IMR-90 (cell line): ENCODE results near the gene SPRR3. TPM values are rescaled to one million over a fixed set of nuclear protein-coding genes. Genes with fewer than 3 reads are reported as not detected.

Experiments used
- ATAC-seq: fragments of 200-7000 bp; cut with Tn5 transposase; 2 replicates; pipeline ENCODE4 v1.9.1; 2020; ENCODE audit warnings: low read depth, mild to moderate bottlenecking, moderate library complexity
- Bru-seq: library from RNA; stranded (reverse); fragments of 400-500 nt; gene quantifications from one replicate; lab custom pipeline; 2021; lab: Mats Ljungman, UMichigan
- BruChase-seq, 2 experiments: library from RNA; stranded (reverse); fragments of 400-500 nt; gene quantifications; one replicate each; lab custom pipeline; 2021; lab: Mats Ljungman, UMichigan
- BruUV-seq: library from RNA; stranded (reverse); fragments of 400-500 nt; replicated peaks from 2 replicates; lab custom pipeline; 2021; lab: Mats Ljungman, UMichigan
- CTCF ChIA-PET: fragments of 300-600 bp; formaldehyde crosslinking; extraction: SDS; loops from one replicate; lab custom pipeline; 2021; ENCODE audit warnings: antibody characterized with exemption; lab: Yijun Ruan, JAX
- POLR2A ChIA-PET: fragments of 300-600 bp; sonication (Branson Sonifier 250); formaldehyde crosslinking; loops from one replicate; lab custom pipeline; 2022; ENCODE audit warnings: antibody characterized with exemption; ENCODE audit not compliant: unreplicated experiment; lab: Charles Lee
- DNase-seq: peaks from one replicate; pipeline ENCODE4 v3.0.0; 2013
- H2AFZ ChIP-seq: replicated peaks from 2 replicates; pipeline ENCODE3; 2013; ENCODE audit warnings: low read length, mild to moderate bottlenecking; ENCODE audit not compliant: poor library complexity
- H2AK5ac ChIP-seq: 2 replicates; pipeline ENCODE4 v1.6.1; 2013; ENCODE audit warnings: low read depth, low read length, inconsistent platforms
- H2AK9ac ChIP-seq: replicated peaks from 2 replicates; pipeline ENCODE3; 2013; ENCODE audit warnings: mild to moderate bottlenecking, low read depth, low read length, moderate library complexity; ENCODE audit not compliant: poor library complexity
- H2BK120ac ChIP-seq: 2 replicates; pipeline ENCODE4 v1.6.1; 2013; ENCODE audit warnings: low read depth, low read length, inconsistent platforms
- H2BK15ac ChIP-seq: 3 replicates; pipeline ENCODE4 v1.6.1; 2013; ENCODE audit warnings: low read depth, low read length, inconsistent platforms
- H2BK20ac ChIP-seq: 2 replicates; pipeline ENCODE4 v1.6.1; 2013; ENCODE audit warnings: low read depth, mild to moderate bottlenecking, inconsistent platforms, low read length, moderate library complexity
- H2BK5ac ChIP-seq: 2 replicates; pipeline ENCODE4 v1.6.1; 2013; ENCODE audit warnings: mild to moderate bottlenecking, low read depth, low read length, inconsistent platforms; ENCODE audit not compliant: poor library complexity, severe bottlenecking
- H3K14ac ChIP-seq: replicated peaks from 2 replicates; pipeline ENCODE4 v1.6.1; 2013; ENCODE audit warnings: low read depth, low read length, inconsistent platforms
- H3K18ac ChIP-seq: 2 replicates; pipeline ENCODE4 v1.6.1; 2013; ENCODE audit warnings: low read depth, low read length, control low read depth
- H3K23ac ChIP-seq: 2 replicates; pipeline ENCODE4 v1.6.1; 2013; ENCODE audit warnings: low read depth, low read length, inconsistent platforms
- H3K27ac ChIP-seq: 2 replicates; pipeline ENCODE4 v1.5.1; 2013; ENCODE audit warnings: mild to moderate bottlenecking, control low read depth, low read length; ENCODE audit not compliant: insufficient read depth
- H3K27me3 ChIP-seq: 2 replicates; pipeline ENCODE4 v1.6.1; 2013; ENCODE audit warnings: low read length; ENCODE audit not compliant: control insufficient read depth, insufficient read depth
- H3K36me3 ChIP-seq: 2 replicates; pipeline ENCODE4 v1.6.1; 2013; ENCODE audit warnings: low read length, mixed read lengths; ENCODE audit not compliant: control insufficient read depth, insufficient read depth
- H3K4ac ChIP-seq: 2 replicates; pipeline ENCODE4 v1.6.1; 2013; ENCODE audit warnings: low read depth, low read length, inconsistent platforms
- H3K4me1 ChIP-seq: 2 replicates; pipeline ENCODE4 v1.6.1; 2013; ENCODE audit warnings: low read length, mixed read lengths; ENCODE audit not compliant: control insufficient read depth, insufficient read depth
- H3K4me2 ChIP-seq: 2 replicates; pipeline ENCODE4 v1.6.1; 2013; ENCODE audit warnings: low read depth, mild to moderate bottlenecking, control low read depth, low read length, moderate library complexity
- H3K4me3 ChIP-seq: 2 replicates; pipeline ENCODE4 v1.5.1; 2013; ENCODE audit warnings: low read depth, mild to moderate bottlenecking, control low read depth, low read length, moderate library complexity; ENCODE audit not compliant: insufficient read depth
- H3K56ac ChIP-seq: 2 replicates; pipeline ENCODE4 v1.6.1; 2013; ENCODE audit warnings: low read length, inconsistent platforms; ENCODE audit not compliant: insufficient read depth; ENCODE audit errors: extremely low read depth
- H3K79me1 ChIP-seq, 2 experiments: 2 replicates each; pipeline ENCODE4 v1.6.1; 2013; ENCODE audit warnings: low read length in 2 of 2, inconsistent platforms in 1 of 2, low read depth in 1 of 2
- H3K9ac ChIP-seq: 2 replicates; pipeline ENCODE4 v1.6.1; 2013; ENCODE audit warnings: low read depth, low read length, control low read depth
- H3K9me1 ChIP-seq: 2 replicates; pipeline ENCODE4 v1.6.1; 2013; ENCODE audit warnings: low read length, inconsistent platforms; ENCODE audit not compliant: insufficient read depth
- H3K9me3 ChIP-seq: 2 replicates; pipeline ENCODE4 v1.6.1; 2013; ENCODE audit warnings: low read length; ENCODE audit not compliant: control insufficient read depth, insufficient read depth
- H4K20me1 ChIP-seq: 2 replicates; pipeline ENCODE4 v1.6.1; 2013; ENCODE audit warnings: low read length, inconsistent platforms; ENCODE audit not compliant: insufficient read depth
- H4K5ac ChIP-seq: 2 replicates; pipeline ENCODE4 v1.6.1; 2013; ENCODE audit warnings: mild to moderate bottlenecking, low read depth, low read length, control low read depth
- H4K8ac ChIP-seq, 2 experiments: 2 replicates each; pipeline ENCODE4 v1.6.1; 2013; ENCODE audit warnings: low read depth in 2 of 2, low read length in 2 of 2, control low read depth in 1 of 2, inconsistent platforms in 1 of 2
- H4K91ac ChIP-seq: 2 replicates; pipeline ENCODE4 v1.6.1; 2013; ENCODE audit warnings: low read depth, low read length, inconsistent platforms; ENCODE audit not compliant: insufficient read depth
- BHLHE40 ChIP-seq: fragments of 150-350 bp; IDR thresholded peaks from 2 replicates; pipeline ENCODE4 v1.6.1; 2016; ENCODE audit warnings: mild to moderate bottlenecking, low read depth, low read length
- CEBPB ChIP-seq: IDR thresholded peaks from 2 replicates; pipeline ENCODE4 v1.6.1; 2012; ENCODE audit warnings: low read depth, low read length, improper control_type of control experiment
- CTCF ChIP-seq: conservative IDR thresholded peaks from 2 replicates; pipeline ENCODE4 v1.5.1; 2012; ENCODE audit warnings: mild to moderate bottlenecking, low read depth, low read length, improper control_type of control experiment
- MAFK ChIP-seq: IDR thresholded peaks from 2 replicates; pipeline ENCODE4 v1.6.1; 2012; ENCODE audit warnings: low read depth, low read length, improper control_type of control experiment
- MAZ ChIP-seq: IDR thresholded peaks from 2 replicates; pipeline ENCODE4 v1.6.1; 2012; ENCODE audit warnings: low read depth, mild to moderate bottlenecking, low read length, improper control_type of control experiment, moderate library complexity, borderline replicate concordance
- RCOR1 ChIP-seq: IDR thresholded peaks from 2 replicates; pipeline ENCODE4 v1.6.1; 2012; ENCODE audit warnings: mild to moderate bottlenecking, low read length, improper control_type of control experiment; ENCODE audit not compliant: insufficient replicate concordance
- WGBS, 2 experiments: methylation state at CpG; one replicate each; pipeline versions ENCODE4 v1.1.5 to v1.1.7; 2013; ENCODE audit warnings: missing lambda C conversion rate in 2 of 2; ENCODE audit not compliant: insufficient read length in 1 of 2; ENCODE audit errors: extremely low coverage in 2 of 2; 5-methylcytosine and 5-hydroxymethylcytosine counted together
- dilution Hi-C: fragments of 300-500 bp; cut with HindIII; formaldehyde crosslinking; loops from one replicate; pipeline ENCODE4 v1.14.3; 2018; ENCODE audit warnings: low sequenced_read_pairs; ENCODE audit not compliant: unreplicated experiment
- in situ Hi-C: fragments of 300-500 bp; cut with MboI; formaldehyde crosslinking; loops from 3 replicates; pipeline ENCODE4 v1.14.3; 2019; ENCODE audit warnings: low sequenced_read_pairs, inconsistent platforms, mixed read lengths
- intact Hi-C: fragments of 100-400 bp; cut with micrococcal nuclease; formaldehyde crosslinking; loops from 2 replicates; pipeline ENCODE4 v1.10.0; 2022
- long read RNA-seq: library from polyadenylated mRNA; unstranded; transcript quantifications from one replicate; pipeline ENCODE4 v2.0.0, GENCODE V29; 2021; ENCODE audit not compliant: unreplicated experiment
- polyA plus RNA-seq, 3 experiments: library from polyadenylated mRNA; depleted of rRNA; stranded (reverse); fragments of >200 nt; gene quantifications; 2 replicates each; pipeline ENCODE4 v1.2.3, GENCODE V29; 2012; ENCODE audit warnings: low replicate concordance in 1 of 3
- total RNA-seq: library from RNA; depleted of rRNA; stranded (reverse); fragments of >200 nt; gene quantifications from 2 replicates; pipeline ENCODE4 v1.2.3, GENCODE V29; 2012; rRNA removed

SPRR3 gene
- not detected in 2 replicates for total RNA-seq
- not detected in 2 replicates for polyA plus RNA-seq (2012; rRNA removed)
- polyA plus RNA-seq (2012; cell fraction: cytosol; rRNA removed) = not detected in 2 replicates
- not detected in 2 replicates for polyA plus RNA-seq (2012; cell fraction: nucleus; rRNA removed; ENCODE audit: low replicate concordance)
- not detected for Bru-seq, nascent RNA
- not detected for BruChase-seq, experiment 1, labeled RNA remaining after a 6-hour chase
- not detected for BruChase-seq, experiment 2, labeled RNA remaining after a 2-hour chase
- long read RNA-seq = 0 reads

GRCh38 chr1:153001382-153001781 is at the start of gene SPRR3:
SPRR3 (plus strand) TSS chr1:153001749; CDS start chr1:153003021, 1,272 bp downstream.
- Histone ChIP-seq H3K79me1 (no peaks in the 10 kb centered on the region), H3K18ac (no peak within 1 kb of the TSS), H3K23ac (no peak within 1 kb of the TSS), H3K9me1 (no peaks in the 10 kb centered on the region), H3K27ac (no peak within 1 kb of the TSS), H3K4me1 (no peaks in the 10 kb centered on the region), H2AFZ (no peak within 1 kb of the TSS), H4K91ac (no peak within 1 kb of the TSS), H2AK5ac (no peak within 1 kb of the TSS), H3K9ac (no peak within 1 kb of the TSS), H2AK9ac (no peak within 1 kb of the TSS), H3K56ac (no peak within 1 kb of the TSS), H2BK5ac (no peak within 1 kb of the TSS), H3K36me3 (no peaks in the 10 kb centered on the region), H2BK120ac (no peak within 1 kb of the TSS), H4K8ac (no peak within 1 kb of the TSS), H3K4me3 (no peak within 1 kb of the TSS), H4K20me1 (no peaks in the 10 kb centered on the region), H3K4me2 (no peak within 1 kb of the TSS), H3K27me3 (no peaks in the 10 kb centered on the region), H3K9me3 (no peaks in the 10 kb centered on the region), H4K5ac (no peak within 1 kb of the TSS), H2BK15ac (no peak within 1 kb of the TSS), H3K14ac (no peak within 1 kb of the TSS), H2BK20ac (no peak within 1 kb of the TSS), H3K4ac (no peak within 1 kb of the TSS)
- in situ Hi-C loops (no loop called here), dilution Hi-C loops (no loop called here), intact Hi-C loops (no loop called here)
- POLR2A ChIA-PET = no interaction called here
- 0% methylated on average over 1 of the region's 2 CpGs; no CpG with 5 or more reads in 1 of the 2 experiments for WGBS, 2 experiments
- no TSS peak for BruUV-seq
- ATAC-seq (no peak), DNase-seq (no peak)
- TF ChIP-seq BHLHE40 (no peak), RCOR1 (no peak), CEBPB (no peak), CTCF (no peak), MAFK (no peak), MAZ (no peak)
- CTCF ChIA-PET = no interaction called here
